NCI-H774 (cell line): ENCODE data around the gene GABRD.

Experiments
- DNase-seq: peaks from one replicate; lab custom pipeline; 2025; lab: John Stamatoyannopoulos, UW

The GABRD gene

GRCh38 chr1:2076826-2077225, 57.7 kb downstream of the GABRD start:
- DNase-seq: no peak

DNA sequence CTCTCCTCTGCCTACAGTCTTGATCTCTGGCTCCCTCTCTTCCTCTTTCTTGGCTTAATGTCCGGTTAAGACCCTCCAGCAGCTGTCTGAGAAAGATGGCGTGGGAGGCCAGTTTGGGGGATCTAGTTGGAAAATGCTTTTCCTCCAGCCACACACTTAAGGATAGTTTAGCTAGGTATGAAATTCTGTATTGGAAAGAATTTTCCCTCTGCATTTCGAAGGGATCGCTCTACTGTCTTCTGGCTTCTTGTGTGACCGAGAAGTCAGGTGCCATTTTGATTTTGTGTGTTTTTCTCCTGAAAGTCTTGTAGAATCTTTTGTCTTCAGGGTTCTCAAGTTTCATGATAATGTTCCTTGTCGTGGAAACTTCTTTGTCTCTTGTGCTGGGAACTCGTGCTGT, 59.0 kb downstream of the GABRD start:
- no peak for DNase-seq

- DNase-seq: no peak
These were observed 60.4 kb downstream of the GABRD start for GRCh38 chr1:2079396-2080085.

- no peak for DNase-seq
These were observed 61.0 kb downstream of the GABRD start for GRCh38 chr1:2080140-2080539.
